ENCODE measurements around the gene WWOX. TPM values are rescaled to one million over a fixed set of nuclear protein-coding genes. Genes with fewer than 3 reads are reported as not detected.

The WWOX gene
- total RNA-seq, 2 donors from 2014 or later = 33.8 to 82.5 TPM

GRCh38 chr16:78436023-78436422 lies 336.6 kb downstream of the WWOX start:
- DNase-seq (ENCODE audit: low spot score) (no peak), ATAC-seq (ENCODE audit: insufficient number of reproducible peaks, low FRiP score, low read depth) (no peak)
- no peaks in the 10 kb centered on the region for H3K36me3 ChIP-seq
- H3K27me3 ChIP-seq (replicated peaks; ENCODE audit: insufficient read depth) = no peaks in the 10 kb centered on the region
- no peak overlapping the region for H3K4me3 ChIP-seq
- peaks cover 0 to 8% of the 10 kb centered on the region in 2 donors for H3K4me1 ChIP-seq (ENCODE audit: control insufficient read depth in 1 of 2, low read depth in 2 of 2)
- TF ChIP-seq CTCF (IDR thresholded peaks at IDR 0.05) = no peak
- no peaks in the 10 kb centered on the region for H3K9me3 ChIP-seq
- no peak overlapping the region for H3K27ac ChIP-seq

- Histone ChIP-seq H3K36me3 (no peaks in the 10 kb centered on the region), H3K27ac (no peak overlapping the region), H3K27me3 (replicated peaks; ENCODE audit: insufficient read depth) (no peaks in the 10 kb centered on the region), H3K4me1 (ENCODE audit: control insufficient read depth in 1 of 2, low read depth in 2 of 2) (peaks cover 0 to 8% of the 10 kb centered on the region in 2 donors), H3K9me3 (no peaks in the 10 kb centered on the region), H3K4me3 (no peak overlapping the region)
- TF ChIP-seq CTCF (IDR thresholded peaks at IDR 0.05) = no peak
- ATAC-seq (ENCODE audit: insufficient number of reproducible peaks, low FRiP score, low read depth) (no peak), DNase-seq (ENCODE audit: low spot score) (no peak)
These were observed 337.4 kb downstream of the WWOX start for GRCh38 chr16:78436846-78437245.

- H3K4me1 ChIP-seq (ENCODE audit: control insufficient read depth in 1 of 2, low read depth in 2 of 2) = peaks cover 0 to 8% of the 10 kb centered on the region in 2 donors
- TF ChIP-seq CTCF (IDR thresholded peaks at IDR 0.05) = peak; percentile 64
- no peak for DNase-seq (ENCODE audit: low spot score)
- ATAC-seq (ENCODE audit: insufficient number of reproducible peaks, low FRiP score, low read depth) = no peak
- no peak overlapping the region for H3K27ac ChIP-seq
- H3K36me3 ChIP-seq = no peaks in the 10 kb centered on the region
- H3K27me3 ChIP-seq (replicated peaks; ENCODE audit: insufficient read depth) = no peaks in the 10 kb centered on the region
- no peak overlapping the region for H3K4me3 ChIP-seq
- H3K9me3 ChIP-seq = no peaks in the 10 kb centered on the region
These were observed 338.0 kb downstream of the WWOX start for GRCh38 chr16:78437352-78437968.

- no peak for TF ChIP-seq CTCF (IDR thresholded peaks at IDR 0.05)
- H3K4me3 ChIP-seq = peak overlapping the region; percentile 50
- ATAC-seq (ENCODE audit: insufficient number of reproducible peaks, low FRiP score, low read depth) = no peak
- no peaks in the 10 kb centered on the region for H3K36me3 ChIP-seq
- DNase-seq (ENCODE audit: low spot score) = no peak
- peaks cover 0 to 10% of the 10 kb centered on the region in 2 donors for H3K4me1 ChIP-seq (ENCODE audit: control insufficient read depth in 1 of 2, low read depth in 2 of 2)
- H3K9me3 ChIP-seq = no peaks in the 10 kb centered on the region
- H3K27ac ChIP-seq = no peak overlapping the region
- H3K27me3 ChIP-seq (replicated peaks; ENCODE audit: insufficient read depth) = no peaks in the 10 kb centered on the region
These were observed 338.8 kb downstream of the WWOX start for GRCh38 chr16:78438219-78438618.

- TF ChIP-seq CTCF (IDR thresholded peaks at IDR 0.05) = no peak
- Histone ChIP-seq H3K27ac (no peak overlapping the region), H3K4me3 (peak overlapping the region; percentile 50), H3K4me1 (ENCODE audit: control insufficient read depth in 1 of 2, low read depth in 2 of 2) (peaks cover 0 to 13% of the 10 kb centered on the region in 2 donors), H3K9me3 (no peaks in the 10 kb centered on the region), H3K27me3 (replicated peaks; ENCODE audit: insufficient read depth) (no peaks in the 10 kb centered on the region), H3K36me3 (no peaks in the 10 kb centered on the region)
- DNase-seq (ENCODE audit: low spot score) (no peak), ATAC-seq (ENCODE audit: insufficient number of reproducible peaks, low FRiP score, low read depth) (no peak)
These were observed 339.2 kb downstream of the WWOX start for GRCh38 chr16:78438632-78439031.
